NCI-H345 treated with DMSO at 0.1 percent for 48 hours (cell line): ENCODE results near the gene KDM4C.

Experiments
- DNase-seq: peaks from one replicate; lab custom pipeline; 2025; ENCODE audit not compliant: unreplicated experiment; lab: John Stamatoyannopoulos, UW

The KDM4C gene

GRCh38 chr9:7089406-7090193, 331.8 kb downstream of the KDM4C start:
- DNase-seq = no peak

- DNase-seq = no peak
Measured at GRCh38 chr9:7093040-7093439, 335.3 kb downstream of the KDM4C start.

DNA sequence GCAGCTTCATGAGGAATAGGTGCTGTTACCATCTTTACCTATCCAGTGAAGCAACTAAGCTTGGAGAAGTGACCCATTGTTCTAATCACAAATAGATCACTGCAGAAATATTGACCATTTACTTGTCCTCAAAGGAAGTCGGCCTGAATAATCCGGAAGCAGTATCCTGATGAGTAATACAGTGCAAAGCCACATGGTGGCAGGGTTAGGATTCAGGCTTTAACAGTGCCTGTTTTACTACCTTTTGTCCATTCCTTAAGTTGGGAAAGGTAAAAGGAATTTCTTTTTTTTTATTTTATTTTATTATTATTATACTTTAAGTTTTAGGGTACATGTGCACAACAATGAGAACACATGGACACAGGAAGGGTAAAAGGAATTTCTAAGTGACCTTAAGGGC, 336.3 kb downstream of the KDM4C start:
- DNase-seq = no peak

- no peak for DNase-seq
Measured at GRCh38 chr9:7094576-7094975, 336.8 kb downstream of the KDM4C start.

DNA sequence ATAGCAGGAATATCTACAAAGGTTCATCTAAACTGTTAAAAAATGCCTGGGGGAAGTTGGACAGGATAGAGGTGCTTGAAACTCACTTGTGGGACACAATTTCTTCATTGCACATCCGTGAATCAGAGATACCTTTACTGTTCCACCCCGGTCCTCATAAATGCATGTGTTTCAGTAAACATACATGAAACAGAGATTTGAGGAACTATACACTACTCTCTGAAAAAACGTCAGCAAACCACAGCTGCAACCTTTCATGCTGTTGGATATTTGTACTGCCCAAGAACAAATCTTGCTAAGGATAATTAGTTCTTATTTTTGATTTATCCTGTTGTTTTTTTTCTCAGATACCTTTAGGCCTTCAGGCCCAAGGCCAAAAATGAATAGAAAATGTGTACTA, 337.3 kb downstream of the KDM4C start:
- no peak for DNase-seq

GRCh38 chr9:7097040-7097715, 339.4 kb downstream of the KDM4C start:
- DNase-seq = no peak

- DNase-seq = no peak
Measured at GRCh38 chr9:7097785-7098752, 340.3 kb downstream of the KDM4C start.

DNA sequence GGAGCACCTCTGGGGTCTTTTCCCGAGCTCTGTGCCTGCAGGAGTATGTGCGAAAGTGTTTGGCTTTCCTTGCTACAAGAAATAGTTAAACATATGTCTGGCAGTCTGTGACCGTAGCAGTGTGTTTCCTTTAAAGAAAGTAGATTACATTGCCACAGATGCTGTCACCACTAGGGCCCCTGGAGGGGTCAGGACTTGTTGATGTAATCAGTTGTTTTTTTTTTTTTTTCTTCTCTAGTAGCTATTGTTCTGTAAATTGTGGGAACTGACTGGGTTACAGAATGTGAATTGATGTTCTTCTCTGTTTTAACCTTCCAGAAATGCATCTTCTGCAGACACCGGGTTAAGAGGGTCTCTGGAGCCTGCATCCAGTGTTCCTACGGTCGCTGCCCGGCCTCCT, 345.6 kb downstream of the KDM4C start:
- DNase-seq = no peak

GRCh38 chr9:7103771-7104170, 346.0 kb downstream of the KDM4C start:
- no peak for DNase-seq

DNA sequence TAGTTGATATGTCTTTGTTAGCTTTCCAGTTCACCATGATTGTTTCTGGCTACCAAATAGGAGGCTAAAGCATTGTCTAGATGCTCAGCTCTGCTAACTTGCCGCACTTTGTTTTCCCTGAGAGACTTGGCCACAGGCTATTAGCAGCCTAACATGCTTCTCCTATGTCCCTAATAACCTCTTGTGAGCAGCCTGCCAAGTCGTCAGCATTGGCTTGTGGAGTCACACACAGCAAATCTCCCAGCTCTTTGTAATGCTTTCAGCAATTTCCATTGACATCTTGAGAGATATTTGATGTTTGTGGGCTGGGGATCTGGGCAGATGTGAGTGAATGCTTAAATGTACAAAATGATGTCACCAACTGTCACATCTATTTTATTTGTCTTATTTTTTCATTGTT, 346.9 kb downstream of the KDM4C start:
- DNase-seq = no peak

GRCh38 chr9:7105095-7105494, 347.3 kb downstream of the KDM4C start:
- DNase-seq = no peak

GRCh38 chr9:7108936-7109335, 351.2 kb downstream of the KDM4C start:
- no peak for DNase-seq

- DNase-seq = no peak
Measured at GRCh38 chr9:7111413-7111812, 353.6 kb downstream of the KDM4C start.

- DNase-seq = no peak
Measured at GRCh38 chr9:7115606-7116005, 357.8 kb downstream of the KDM4C start.

- DNase-seq = peak; percentile 36
Measured at GRCh38 chr9:7117676-7118561, 360.1 kb downstream of the KDM4C start.

- DNase-seq = no peak
Measured at GRCh38 chr9:7118633-7119032, 360.9 kb downstream of the KDM4C start.

DNA sequence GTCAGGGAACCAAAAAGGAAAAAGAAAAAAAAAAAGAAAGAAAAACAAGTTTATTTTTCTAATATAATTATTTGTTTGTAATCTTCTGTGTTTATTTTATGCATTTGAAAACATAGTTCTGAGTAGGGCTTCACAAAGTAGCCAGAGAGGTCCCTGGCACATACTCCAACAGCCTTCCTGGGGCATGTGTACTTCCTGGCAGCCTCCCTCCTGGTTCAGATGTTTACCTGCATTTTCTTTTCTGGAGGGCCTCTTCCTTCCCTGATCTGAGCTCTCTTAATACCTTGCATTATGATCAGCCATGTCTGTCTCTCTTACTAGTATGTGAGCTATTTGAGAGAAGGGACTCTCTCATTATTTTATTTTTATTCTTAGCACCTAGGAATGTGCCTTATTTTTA, 361.8 kb downstream of the KDM4C start:
- no peak for DNase-seq

- no peak for DNase-seq
Measured at GRCh38 chr9:7121055-7121454, 363.3 kb downstream of the KDM4C start.

DNA sequence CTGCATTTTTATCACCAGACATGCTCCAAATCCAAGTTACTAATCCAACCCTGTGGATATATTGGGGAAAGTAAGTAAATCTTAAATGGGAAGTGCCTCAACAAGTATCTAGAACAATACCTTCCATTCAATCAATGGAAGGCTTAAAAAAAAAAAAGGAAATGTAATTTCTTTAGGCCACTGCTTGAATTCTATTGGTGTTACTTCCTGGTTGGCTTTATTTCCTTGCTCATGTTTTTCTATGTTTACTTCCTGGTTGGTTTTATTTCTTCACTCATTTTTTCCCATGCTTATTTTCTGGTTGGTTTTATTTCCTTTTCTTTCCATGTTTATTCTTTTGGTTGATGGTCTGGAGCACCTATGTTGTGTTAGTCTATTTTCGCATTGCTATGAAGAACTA, 363.9 kb downstream of the KDM4C start:
- no peak for DNase-seq

GRCh38 chr9:7123743-7124142, 366.0 kb downstream of the KDM4C start:
- DNase-seq = no peak

GRCh38 chr9:7125231-7125630, 367.5 kb downstream of the KDM4C start:
- no peak for DNase-seq
